HCT116 (cell line): ENCODE results near the gene PPP1R14C. TPM values are rescaled to one million over a fixed set of nuclear protein-coding genes. Genes with fewer than 3 reads are reported as not detected.
A peak's percentile ranks its signal among the peaks of the same experiment; 100 is the strongest.

Experiments
- ATAC-seq: fragments of 200-7000 bp; cut with Tn5 transposase; 2 replicates; pipeline ENCODE4 v1.9.1; 2020; ENCODE audit warnings: mild to moderate bottlenecking, moderate library complexity
- BruUV-seq: library from RNA; stranded (reverse); fragments of 400-500 nt; replicated peaks from 2 replicates; lab custom pipeline; 2021; lab: Mats Ljungman, UMichigan
- CTCF ChIA-PET: fragments of 300-600 bp; sonication (Branson Sonifier 250); formaldehyde crosslinking; loops from one replicate; lab custom pipeline; 2021; ENCODE audit warnings: antibody characterized with exemption; lab: Charles Lee
- POLR2A ChIA-PET: fragments of 300-600, 350-600 bp; sonication (Branson Sonifier 250); formaldehyde crosslinking; loops from one replicate; lab custom pipeline; 2021; ENCODE audit warnings: antibody characterized with exemption; lab: Charles Lee
- RAD21 ChIA-PET, 2 experiments: fragments of 300-600 bp; sonication (Branson Sonifier 250); formaldehyde crosslinking; loops; one replicate each; lab custom pipeline; 2023; ENCODE audit warnings: low total read pairs in 2 of 2; ENCODE audit not compliant: uncharacterized antibody in 2 of 2, unreplicated experiment in 2 of 2, low non-redundant PET in 1 of 2; lab: Charles Lee
- DNase-seq: peaks from one replicate; pipeline ENCODE4 v3.0.0-alpha.2; 2010; ENCODE audit warnings: low read depth, low spot score
- H2AFZ ChIP-seq: fragments of 200-600 bp; shearing (Covaris generic), sonication (generic); 2 replicates; pipeline ENCODE4 v1.6.1; 2017; ENCODE audit warnings: low read depth, mixed run types, mixed read lengths, antibody characterized with exemption, low read length; ENCODE audit not compliant: poor library complexity, severe bottlenecking
- H3K27ac ChIP-seq: 2 replicates; pipeline ENCODE4 v1.5.1; 2012; ENCODE audit warnings: low read depth, low read length
- H3K27me3 ChIP-seq: fragments of 200-600 bp; sonication (generic); 2 replicates; pipeline ENCODE4 v1.6.1; 2016; ENCODE audit warnings: mixed run types, low read length, mixed read lengths; ENCODE audit not compliant: insufficient read depth
- H3K36me3 ChIP-seq, 2 experiments: fragments of 200-500 bp in 1 of 2; fragments of 200-600 bp in 1 of 2; sonication (Bioruptor generic) in 1 of 2; sonication (generic) in 1 of 2; 2 replicates each; pipeline versions ENCODE4 v1.5.1 to v1.6.1; 2014 to 2016; ENCODE audit warnings: low read length in 2 of 2, inconsistent platforms in 1 of 2, mixed read lengths in 1 of 2, mixed run types in 1 of 2; ENCODE audit not compliant: insufficient read depth in 2 of 2, control insufficient read depth in 1 of 2
- H3K4me1 ChIP-seq, 2 experiments: fragments of 200-600 bp in 1 of 2; sonication (generic) in 1 of 2; 2 replicates each; pipeline versions ENCODE4 v1.5.1 to v1.6.1; 2012 to 2017; ENCODE audit warnings: low read length in 2 of 2, inconsistent platforms in 1 of 2, mild to moderate bottlenecking in 1 of 2, mixed read lengths in 1 of 2, mixed run types in 1 of 2, moderate library complexity in 1 of 2; ENCODE audit not compliant: insufficient read depth in 2 of 2, control insufficient read depth in 1 of 2
- H3K4me2 ChIP-seq: fragments of 200-600 bp; sonication (generic); 2 replicates; pipeline ENCODE4 v1.6.1; 2017; ENCODE audit warnings: mixed run types, low read length, mixed read lengths
- H3K4me3 ChIP-seq, 2 experiments: fragments of 200-600 bp in 1 of 2; sonication (generic) in 1 of 2; replicated peaks in 1 of 2; 2 replicates each; pipeline ENCODE4 v1.5.1; 2011 to 2016; ENCODE audit warnings: low read length in 2 of 2, control low read depth in 1 of 2, low read depth in 1 of 2, mild to moderate bottlenecking in 1 of 2, mixed read lengths in 1 of 2, mixed run types in 1 of 2
- H3K79me2 ChIP-seq: fragments of 200-600 bp; sonication (generic); 2 replicates; pipeline ENCODE4 v1.6.1; 2017; ENCODE audit warnings: mild to moderate bottlenecking, mixed run types, low read length, moderate library complexity, mixed read lengths; ENCODE audit not compliant: insufficient read depth
- H3K9ac ChIP-seq: fragments of 200-600 bp; sonication (generic); 2 replicates; pipeline ENCODE4 v1.6.1; 2016; ENCODE audit warnings: low read length, mixed read lengths
- H3K9me2 ChIP-seq: fragments of 200-600 bp; sonication (generic), shearing (Covaris generic); 2 replicates; pipeline ENCODE4 v1.6.1; 2017; ENCODE audit warnings: mixed run types, mild to moderate bottlenecking, moderate library complexity; ENCODE audit not compliant: insufficient read depth
- H3K9me3 ChIP-seq, 2 experiments: fragments of 200-500 bp in 1 of 2; fragments of 200-600 bp in 1 of 2; sonication (Bioruptor generic) in 1 of 2; sonication (generic) in 1 of 2; 2 replicates each; pipeline ENCODE4 v1.6.1; 2014 to 2017; ENCODE audit warnings: low read length in 2 of 2, mixed read lengths in 2 of 2, inconsistent platforms in 1 of 2, low read depth in 1 of 2, mild to moderate bottlenecking in 1 of 2, mixed run types in 1 of 2, moderate library complexity in 1 of 2; ENCODE audit not compliant: control insufficient read depth in 1 of 2, insufficient read depth in 1 of 2
- H4K20me1 ChIP-seq: fragments of 200-600 bp; sonication (generic), shearing (Covaris generic); 2 replicates; pipeline ENCODE4 v1.6.1; 2017; ENCODE audit warnings: mixed run types, mild to moderate bottlenecking, moderate library complexity; ENCODE audit not compliant: insufficient read depth
- ATF3 ChIP-seq: IDR thresholded peaks from 2 replicates; pipeline ENCODE4 v1.6.1; 2012
- CBX3 ChIP-seq: IDR thresholded peaks from 2 replicates; pipeline ENCODE4 v1.6.1; 2012; ENCODE audit warnings: low read depth
- CEBPB ChIP-seq: IDR thresholded peaks from 2 replicates; pipeline ENCODE4 v1.6.1; 2012; ENCODE audit warnings: low read depth
- CTCF ChIP-seq, 3 experiments: fragments of 200-600 bp in 1 of 3; sonication (generic) in 1 of 3; IDR thresholded peaks in 2 of 3; conservative IDR thresholded peaks in 1 of 3; 2 replicates each; pipeline ENCODE4 v1.5.1; 2012 to 2017; ENCODE audit warnings: low read depth in 2 of 3, low read length in 2 of 3, antibody characterized with exemption in 1 of 3, borderline replicate concordance in 1 of 3, control low read depth in 1 of 3, mild to moderate bottlenecking in 1 of 3, mixed read lengths in 1 of 3, mixed run types in 1 of 3, moderate library complexity in 1 of 3; ENCODE audit not compliant: insufficient read depth in 1 of 3
- EGR1 ChIP-seq: IDR thresholded peaks from 2 replicates; pipeline ENCODE4 v1.6.1; 2012; ENCODE audit warnings: low read depth
- ELF1 ChIP-seq: IDR thresholded peaks from 2 replicates; pipeline ENCODE4 v1.6.1; 2012; ENCODE audit warnings: low read depth, borderline replicate concordance
- EZH2 ChIP-seq: fragments of 200-600 bp; sonication (generic); IDR thresholded peaks from 2 replicates; pipeline ENCODE4 v1.6.1; 2017; ENCODE audit warnings: antibody characterized with exemption, mixed run types
- EZH2phosphoT487 ChIP-seq: fragments of 200-600 bp; IDR thresholded peaks from 2 replicates; pipeline ENCODE4 v1.6.1; 2018; ENCODE audit warnings: antibody characterized with exemption, borderline replicate concordance
- FOSL1 ChIP-seq: IDR thresholded peaks from 2 replicates; pipeline ENCODE4 v1.6.1; 2012; ENCODE audit warnings: low read depth
- JUND ChIP-seq: IDR thresholded peaks from 2 replicates; pipeline ENCODE4 v1.6.1; 2012
- POLR2AphosphoS5 ChIP-seq: IDR thresholded peaks from 2 replicates; pipeline ENCODE4 v1.6.1; 2011; ENCODE audit warnings: mild to moderate bottlenecking, low read depth, low read length, moderate library complexity
- REST ChIP-seq: IDR thresholded peaks from 2 replicates; pipeline ENCODE4 v1.6.1; 2012; ENCODE audit warnings: low read depth
- SIN3A ChIP-seq: IDR thresholded peaks from 2 replicates; pipeline ENCODE4 v1.6.1; 2012; ENCODE audit warnings: low read depth
- SP1 ChIP-seq: IDR thresholded peaks from 2 replicates; pipeline ENCODE4 v1.6.1; 2012; ENCODE audit warnings: low read depth
- SRF ChIP-seq: IDR thresholded peaks from 2 replicates; pipeline ENCODE4 v1.6.1; 2012; ENCODE audit warnings: low read depth
- TCF7L2 ChIP-seq: IDR thresholded peaks from 2 replicates; pipeline ENCODE4 v1.7.0; 2011; ENCODE audit warnings: borderline replicate concordance, inconsistent platforms; ENCODE audit not compliant: insufficient read depth, insufficient read length; ENCODE audit errors: extremely low read depth
- YY1 ChIP-seq: IDR thresholded peaks from 2 replicates; pipeline ENCODE4 v1.6.1; 2011; ENCODE audit warnings: low read length, low read depth, moderate library complexity, mild to moderate bottlenecking; ENCODE audit not compliant: insufficient replicate concordance; ENCODE audit errors: extremely low read depth
- ZBTB33 ChIP-seq: IDR thresholded peaks from 2 replicates; pipeline ENCODE4 v1.6.1; 2011; ENCODE audit warnings: mild to moderate bottlenecking, low read length, moderate library complexity; ENCODE audit not compliant: insufficient replicate concordance; ENCODE audit errors: extremely low read depth
- ZFX ChIP-seq: fragments of 450-650 bp; IDR thresholded peaks from 2 replicates; pipeline ENCODE4 v1.6.1; 2017
- ZNF274 ChIP-seq: fragments of 200-500 bp; sonication (Bioruptor generic); IDR thresholded peaks from 2 replicates; pipeline ENCODE4 v1.6.1; 2014; ENCODE audit warnings: mild to moderate bottlenecking, low read depth, low read length, inconsistent platforms
- intact Hi-C: fragments of 100-400 bp; cut with micrococcal nuclease; formaldehyde crosslinking; loops from 2 replicates; pipeline ENCODE4 v1.10.0; 2022
- total RNA-seq: library from RNA; stranded (reverse); gene quantifications from one replicate; pipeline ENCODE4 v1.2.1, GENCODE V29; 2021; ENCODE audit not compliant: unreplicated experiment

Gene PPP1R14C
- total RNA-seq, 1 experiment from 2014 or later, result 7.8 TPM

- no peaks in the 10 kb centered on the region for H3K79me2 ChIP-seq
- H3K27me3 ChIP-seq, result no peaks in the 10 kb centered on the region
- intact Hi-C loops, result no loop called here
- ChIA-PET POLR2A (interaction anchor here (0.7 kb wide), 1 partner anchor 21 kb away, joined by 3 read pairs; no protein-coding TSS in a partner anchor), CTCF (no interaction called here), RAD21 (no interaction called here)
- peaks cover 6 to 13% of the 10 kb centered on the region in 2 experiments; a peak in 2 of 4 replicates for H3K9me3 ChIP-seq
- TF ChIP-seq EZH2phosphoT487, result no peak
- TF ChIP-seq ZNF274, result no peak
- no peak for TF ChIP-seq CBX3
- TF ChIP-seq FOSL1, result no peak
- no peak for TF ChIP-seq EZH2
- TF ChIP-seq SRF, result no peak
- no peak for TF ChIP-seq CTCF (IDR thresholded peaks at IDR 0.05 in 2 of 3, conservative IDR thresholded peaks at IDR 0.05 in 1 of 3; ENCODE audit: borderline replicate concordance in 1 of 3, insufficient read depth in 1 of 3, low read depth in 2 of 3, low read length in 2 of 3)
- no peak for TF ChIP-seq CEBPB
- TF ChIP-seq JUND, result no peak
- no peak for TF ChIP-seq ZFX
- TF ChIP-seq TCF7L2, result no peak
- no peak for TF ChIP-seq ELF1
- TF ChIP-seq EGR1, result no peak
- no peak for TF ChIP-seq ATF3
- TF ChIP-seq SP1, result no peak
- TF ChIP-seq SIN3A, result no peak
- no peak for TF ChIP-seq REST
- no peak for TF ChIP-seq ZBTB33
- no peak for TF ChIP-seq YY1
- no peak for TF ChIP-seq POLR2AphosphoS5
- no peak overlapping the region for H3K27ac ChIP-seq
- BruUV-seq, result no TSS peak
- H3K9ac ChIP-seq, result no peak overlapping the region
- no peaks in the 10 kb centered on the region for H3K9me2 ChIP-seq
- H3K4me1 ChIP-seq, result peaks cover 0 to 29% of the 10 kb centered on the region in 2 experiments; a peak in 2 of 4 replicates
- peak overlapping the region; percentile 39 for H3K4me2 ChIP-seq
- no peak overlapping the region for H3K4me3 ChIP-seq
- H2AFZ ChIP-seq, result peak overlapping the region; percentile 81
- ATAC-seq (no peak), DNase-seq (no peak)
- H3K36me3 ChIP-seq, result no peaks in the 10 kb centered on the region
- H4K20me1 ChIP-seq, result no peaks in the 10 kb centered on the region
Observed at GRCh38 chr6:150293019-150293418, 150.2 kb downstream of the PPP1R14C start.
